H9 (cell line): ENCODE data around the gene NUP210. TPM values are rescaled to one million over a fixed set of nuclear protein-coding genes. Genes with fewer than 3 reads are reported as not detected.

Experiments used
- DNase-seq: peaks from one replicate; pipeline ENCODE4 v3.0.0-alpha.2; 2017
- H2AFZ ChIP-seq: one replicate; pipeline ENCODE4 v1.6.1; 2013; ENCODE audit warnings: mild to moderate bottlenecking, low read length, control low read depth, moderate library complexity
- H2AK5ac ChIP-seq: 2 replicates; pipeline ENCODE4 v1.6.1; 2013; ENCODE audit warnings: low read length, control low read depth, mixed read lengths; ENCODE audit not compliant: insufficient read length
- H2BK120ac ChIP-seq: one replicate; pipeline ENCODE4 v1.6.1; 2013; ENCODE audit warnings: low read depth, mild to moderate bottlenecking, low read length, control low read depth, inconsistent platforms; ENCODE audit not compliant: poor library complexity, severe bottlenecking
- H2BK12ac ChIP-seq: 2 replicates; pipeline ENCODE4 v1.6.1; 2013; ENCODE audit warnings: low read length, control low read depth, mixed read lengths, low read depth; ENCODE audit not compliant: insufficient read length
- H2BK15ac ChIP-seq: 2 replicates; pipeline ENCODE4 v1.6.1; 2013; ENCODE audit warnings: low read depth, low read length, control low read depth
- H2BK20ac ChIP-seq: one replicate; pipeline ENCODE4 v1.6.1; 2013; ENCODE audit warnings: low read depth, mild to moderate bottlenecking, low read length, control low read depth, inconsistent platforms; ENCODE audit not compliant: poor library complexity, severe bottlenecking
- H2BK5ac ChIP-seq: 2 replicates; pipeline ENCODE4 v1.6.1; 2013; ENCODE audit warnings: low read length, control low read depth, mixed read lengths; ENCODE audit not compliant: insufficient read length
- H3K14ac ChIP-seq: 2 replicates; pipeline ENCODE4 v1.6.1; 2013; ENCODE audit warnings: low read length, control low read depth; ENCODE audit not compliant: insufficient read depth
- H3K18ac ChIP-seq: 2 replicates; pipeline ENCODE4 v1.6.1; 2013; ENCODE audit warnings: low read depth, mild to moderate bottlenecking, mixed read lengths, low read length, control low read depth; ENCODE audit not compliant: insufficient read length
- H3K23ac ChIP-seq: 2 replicates; pipeline ENCODE4 v1.6.1; 2013; ENCODE audit warnings: low read length, control low read depth, mixed read lengths, low read depth; ENCODE audit not compliant: insufficient read length
- H3K23me2 ChIP-seq: 2 replicates; pipeline ENCODE4 v1.6.1; 2013; ENCODE audit warnings: low read depth, mild to moderate bottlenecking, mixed read lengths, low read length, control low read depth; ENCODE audit not compliant: insufficient read length, poor library complexity, severe bottlenecking
- H3K27ac ChIP-seq: 2 replicates; pipeline ENCODE4 v1.5.1; 2013; ENCODE audit warnings: low read length, control low read depth, mixed read lengths, low read depth; ENCODE audit not compliant: insufficient read length
- H3K27me3 ChIP-seq: 2 replicates; pipeline ENCODE4 v1.6.1; 2013; ENCODE audit warnings: low read length, control low read depth, inconsistent platforms; ENCODE audit not compliant: insufficient read depth
- H3K4ac ChIP-seq: 2 replicates; pipeline ENCODE4 v1.6.1; 2013; ENCODE audit warnings: low read depth, mild to moderate bottlenecking, control low read depth, inconsistent platforms, low read length, moderate library complexity
- H3K4me1 ChIP-seq: 2 replicates; pipeline ENCODE4 v1.6.1; 2013; ENCODE audit warnings: low read length, control low read depth, inconsistent platforms; ENCODE audit not compliant: insufficient read depth
- H3K4me2 ChIP-seq: 2 replicates; pipeline ENCODE4 v1.6.1; 2013; ENCODE audit warnings: low read length, control low read depth, mixed read lengths; ENCODE audit not compliant: insufficient read length, insufficient read depth
- H3K56ac ChIP-seq: 2 replicates; pipeline ENCODE4 v1.6.1; 2013; ENCODE audit warnings: low read depth, mild to moderate bottlenecking, mixed read lengths, low read length, control low read depth; ENCODE audit not compliant: insufficient read length
- H3K79me1 ChIP-seq: 2 replicates; pipeline ENCODE4 v1.6.1; 2013; ENCODE audit warnings: low read depth, mild to moderate bottlenecking, moderate library complexity, low read length, control low read depth, inconsistent platforms; ENCODE audit not compliant: insufficient read depth, poor library complexity, severe bottlenecking
- H3K79me2 ChIP-seq: 2 replicates; pipeline ENCODE4 v1.6.1; 2013; ENCODE audit warnings: low read length, control low read depth, inconsistent platforms; ENCODE audit not compliant: insufficient read depth
- H3K9ac ChIP-seq: 2 replicates; pipeline ENCODE4 v1.6.1; 2013; ENCODE audit warnings: low read length, control low read depth, mixed read lengths; ENCODE audit not compliant: insufficient read length; ENCODE audit errors: extremely low read depth
- H3K9me3 ChIP-seq: one replicate; pipeline ENCODE4 v1.6.1; 2013; ENCODE audit warnings: low read depth, low read length, inconsistent platforms; ENCODE audit not compliant: control insufficient read depth
- H3T11ph ChIP-seq: one replicate; pipeline ENCODE4 v1.6.1; 2013; ENCODE audit warnings: mild to moderate bottlenecking, low read length, control low read depth, inconsistent platforms
- H4K20me1 ChIP-seq: one replicate; pipeline ENCODE4 v1.6.1; 2013; ENCODE audit not compliant: control insufficient read depth, insufficient read length, insufficient read depth
- H4K5ac ChIP-seq: 2 replicates; pipeline ENCODE4 v1.6.1; 2013; ENCODE audit warnings: low read depth, mild to moderate bottlenecking, mixed read lengths, low read length, control low read depth; ENCODE audit not compliant: insufficient read length
- H4K8ac ChIP-seq: replicated peaks from 2 replicates; pipeline ENCODE4 v1.6.1; 2013; ENCODE audit warnings: low read length, control low read depth, mixed read lengths, low read depth; ENCODE audit not compliant: insufficient read length
- H4K91ac ChIP-seq: 2 replicates; pipeline ENCODE4 v1.6.1; 2013; ENCODE audit warnings: low read depth, mild to moderate bottlenecking, moderate library complexity, mixed read lengths, low read length, control low read depth; ENCODE audit not compliant: insufficient read length
- H3K27ac Mint-ChIP-seq, 3 experiments: 2 replicates in 2 of 3; 3 replicates in 1 of 3; pipeline ENCODE4 v1.8.0; 2020 to 2021; ENCODE audit warnings: mixed read lengths in 3 of 3, mild to moderate bottlenecking in 1 of 3, moderate library complexity in 1 of 3
- H3K27me3 Mint-ChIP-seq: 2 replicates; pipeline ENCODE4 v1.8.0; 2021; ENCODE audit warnings: low read depth, mild to moderate bottlenecking, moderate library complexity, mixed read lengths
- H3K36me3 Mint-ChIP-seq, 3 experiments: 2 replicates in 2 of 3; 3 replicates in 1 of 3; pipeline ENCODE4 v1.8.0; 2020 to 2021; ENCODE audit warnings: low read depth in 3 of 3, mixed read lengths in 3 of 3; ENCODE audit not compliant: insufficient read depth in 1 of 3
- H3K4me1 Mint-ChIP-seq, 2 experiments: 2 replicates each; pipeline ENCODE4 v1.8.0; 2020; ENCODE audit warnings: mixed read lengths in 2 of 2
- H3K4me3 Mint-ChIP-seq, 2 experiments: 2 replicates in 1 of 2; 3 replicates in 1 of 2; pipeline ENCODE4 v1.8.0; 2020 to 2021; ENCODE audit warnings: mild to moderate bottlenecking in 2 of 2, mixed read lengths in 2 of 2, moderate library complexity in 1 of 2
- H3K9me3 Mint-ChIP-seq, 2 experiments: 2 replicates in 1 of 2; 3 replicates in 1 of 2; pipeline ENCODE4 v1.8.0; 2020; ENCODE audit warnings: mild to moderate bottlenecking in 2 of 2, mixed read lengths in 2 of 2, moderate library complexity in 1 of 2
- CTCF ChIP-seq: fragments of 200-600 bp; sonication (generic); conservative IDR thresholded peaks from 3 replicates; pipeline ENCODE4 v1.8.0; 2021; ENCODE audit warnings: antibody characterized with exemption, mild to moderate bottlenecking
- WGBS: extraction: QIAGEN DNeasy Blood & Tissue Kit; methylation state at CpG from one replicate; pipeline ENCODE4 v1.1.7; 2013; ENCODE audit warnings: missing lambda C conversion rate, low lambda C conversion rate, mixed read lengths; ENCODE audit not compliant: insufficient read length; ENCODE audit errors: extremely low coverage; 5-methylcytosine and 5-hydroxymethylcytosine counted together
- total RNA-seq: library from RNA; stranded (reverse); gene quantifications from 2 replicates; pipeline ENCODE4 v1.2.1, GENCODE V29; 2021

Gene NUP210
- total RNA-seq, 1 experiment from 2014 or later: 48.8 TPM

GRCh38 chr3:13377021-13377420, 43.1 kb downstream of the NUP210 start:
- H3K4me3 Mint-ChIP-seq: no peak overlapping the region
- WGBS: no CpG with 5 or more reads among the region's 14 CpGs
- no peaks in the 10 kb centered on the region for H3K9me3 Mint-ChIP-seq
- Histone ChIP-seq H3K4me2 (no peak overlapping the region), H2BK5ac (no peak overlapping the region), H4K20me1 (no peaks in the 10 kb centered on the region), H3K23ac (no peak overlapping the region), H3K4me1 (no peaks in the 10 kb centered on the region), H3K14ac (no peak overlapping the region; the same call in 1 of the 2 replicates), H3K27me3 (no peaks in the 10 kb centered on the region), H3K4ac (no peak overlapping the region), H4K91ac (no peak overlapping the region), H3T11ph (no peak overlapping the region), H3K27ac (no peak overlapping the region), H2BK15ac (no peak overlapping the region), H3K9me3 (no peaks in the 10 kb centered on the region), H4K5ac (no peak overlapping the region), H2AK5ac (no peak overlapping the region), H2BK120ac (no peak overlapping the region), H3K79me2 (no peaks in the 10 kb centered on the region), H3K56ac (no peak overlapping the region), H3K9ac (no peak overlapping the region), H2BK20ac (no peak overlapping the region), H3K23me2 (no peaks in the 10 kb centered on the region), H2AFZ (no peak overlapping the region), H3K79me1 (no peaks in the 10 kb centered on the region), H2BK12ac (no peak overlapping the region), H4K8ac (no peak overlapping the region), H3K18ac (no peak overlapping the region)
- H3K4me1 Mint-ChIP-seq: no peaks in the 10 kb centered on the region
- no peak for TF ChIP-seq CTCF
- H3K36me3 Mint-ChIP-seq: peaks cover 15 to 45% (median 36%) of the 10 kb centered on the region in 3 experiments
- DNase-seq: no peak
- no peaks in the 10 kb centered on the region for H3K27me3 Mint-ChIP-seq
- H3K27ac Mint-ChIP-seq: no peak overlapping the region
